Vagina (tissue), 2 donors: ENCODE measurements around the gene FANK1.
"Not testable (repeated sequence)": the region's sequence is repeated elsewhere in the genome, so short reads cannot be mapped to it uniquely, and the experiment has no call there.

Experiments
- POLR2A ChIP-seq, 2 donors: fragments of 450-650 bp; IDR thresholded peaks; one replicate each; pipeline ENCODE4 v1.6.1; 2017; ENCODE audit warnings: antibody characterized with exemption in 2 of 2, mild to moderate bottlenecking in 2 of 2, moderate library complexity in 2 of 2
- POLR2AphosphoS5 ChIP-seq, 2 donors: sonication (generic); formaldehyde crosslinking; IDR thresholded peaks; one replicate each; pipeline ENCODE4 v1.9.0; 2017; ENCODE audit warnings: antibody characterized with exemption in 2 of 2, mild to moderate bottlenecking in 2 of 2, low read depth in 1 of 2; ENCODE audit not compliant: insufficient read depth in 1 of 2
- TF ChIP-seq, protein P1 (sequence below), 3 experiments: fragments of 450-650 bp in 2 of 3; fragments of 200-600 bp in 1 of 3; sonication (generic) in 1 of 3; IDR thresholded peaks; one replicate each; pipeline ENCODE4 v1.5.1; 2017 to 2019; ENCODE audit warnings: antibody characterized with exemption in 3 of 3, mild to moderate bottlenecking in 2 of 3, moderate library complexity in 2 of 3

DNA sequence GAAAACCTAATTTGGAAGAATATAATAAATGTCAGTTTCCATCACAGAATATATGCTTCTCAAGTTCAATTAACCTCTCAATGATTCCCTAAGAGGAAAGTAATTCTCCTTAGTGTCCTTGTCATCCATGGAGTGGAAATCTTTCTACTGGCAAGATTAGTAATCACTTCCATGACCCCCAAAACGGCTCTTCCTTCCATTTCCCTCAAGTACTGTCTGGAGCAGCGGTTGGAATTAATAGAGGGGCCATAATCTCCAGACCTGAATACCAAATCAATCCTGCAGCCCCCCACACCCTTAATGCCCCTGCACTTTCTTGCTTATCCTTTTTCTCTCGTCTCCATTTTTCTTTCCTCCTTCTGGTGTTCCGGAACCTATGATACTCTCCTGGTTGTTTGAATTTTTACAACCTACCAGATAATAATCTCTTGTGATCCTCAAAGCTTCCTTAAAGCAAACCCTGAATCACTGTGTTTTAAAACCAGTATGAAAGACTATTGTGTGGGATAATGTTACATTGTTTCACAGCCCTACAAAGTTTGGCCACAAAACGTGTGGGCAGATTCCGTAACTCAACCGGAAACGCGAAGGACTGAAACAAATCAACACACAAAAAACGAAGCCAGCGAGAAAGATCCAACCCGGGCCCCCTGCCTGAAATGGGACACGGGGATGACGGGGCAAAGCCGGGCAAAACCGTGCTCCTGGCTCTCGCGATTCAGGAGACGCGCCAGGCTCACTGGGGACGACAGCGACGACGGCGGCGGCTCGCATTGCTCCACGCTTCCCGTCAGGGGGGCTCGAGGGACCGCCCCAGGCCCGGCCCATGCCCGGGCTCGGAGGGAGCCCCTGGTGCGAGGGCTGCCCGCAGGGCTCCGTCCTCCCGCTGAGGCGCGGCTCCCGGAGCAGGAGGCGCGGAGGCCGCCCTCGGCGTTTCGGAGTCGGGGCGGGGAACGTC lies 955 bp upstream of the FANK1 start:
- TF ChIP-seq, protein P1, sequence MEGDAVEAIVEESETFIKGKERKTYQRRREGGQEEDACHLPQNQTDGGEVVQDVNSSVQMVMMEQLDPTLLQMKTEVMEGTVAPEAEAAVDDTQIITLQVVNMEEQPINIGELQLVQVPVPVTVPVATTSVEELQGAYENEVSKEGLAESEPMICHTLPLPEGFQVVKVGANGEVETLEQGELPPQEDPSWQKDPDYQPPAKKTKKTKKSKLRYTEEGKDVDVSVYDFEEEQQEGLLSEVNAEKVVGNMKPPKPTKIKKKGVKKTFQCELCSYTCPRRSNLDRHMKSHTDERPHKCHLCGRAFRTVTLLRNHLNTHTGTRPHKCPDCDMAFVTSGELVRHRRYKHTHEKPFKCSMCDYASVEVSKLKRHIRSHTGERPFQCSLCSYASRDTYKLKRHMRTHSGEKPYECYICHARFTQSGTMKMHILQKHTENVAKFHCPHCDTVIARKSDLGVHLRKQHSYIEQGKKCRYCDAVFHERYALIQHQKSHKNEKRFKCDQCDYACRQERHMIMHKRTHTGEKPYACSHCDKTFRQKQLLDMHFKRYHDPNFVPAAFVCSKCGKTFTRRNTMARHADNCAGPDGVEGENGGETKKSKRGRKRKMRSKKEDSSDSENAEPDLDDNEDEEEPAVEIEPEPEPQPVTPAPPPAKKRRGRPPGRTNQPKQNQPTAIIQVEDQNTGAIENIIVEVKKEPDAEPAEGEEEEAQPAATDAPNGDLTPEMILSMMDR (IDR thresholded peaks at IDR 0.05) = not testable (repeated sequence)
- not testable (repeated sequence) for TF ChIP-seq POLR2A (IDR thresholded peaks at IDR 0.05); POLR2AphosphoS5 (IDR thresholded peaks at IDR 0.05; ENCODE audit: insufficient read depth in 1 of 2, low read depth in 1 of 2)
